ENCODE data around the gene RASD2.
A peak's percentile ranks its signal among the peaks of the same experiment; 100 is the strongest.
"Not testable (repeated sequence)": the region's sequence is repeated elsewhere in the genome, so short reads cannot be mapped to it uniquely, and the experiment has no call there.

Gene RASD2, protein sequence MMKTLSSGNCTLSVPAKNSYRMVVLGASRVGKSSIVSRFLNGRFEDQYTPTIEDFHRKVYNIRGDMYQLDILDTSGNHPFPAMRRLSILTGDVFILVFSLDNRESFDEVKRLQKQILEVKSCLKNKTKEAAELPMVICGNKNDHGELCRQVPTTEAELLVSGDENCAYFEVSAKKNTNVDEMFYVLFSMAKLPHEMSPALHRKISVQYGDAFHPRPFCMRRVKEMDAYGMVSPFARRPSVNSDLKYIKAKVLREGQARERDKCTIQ

DNA sequence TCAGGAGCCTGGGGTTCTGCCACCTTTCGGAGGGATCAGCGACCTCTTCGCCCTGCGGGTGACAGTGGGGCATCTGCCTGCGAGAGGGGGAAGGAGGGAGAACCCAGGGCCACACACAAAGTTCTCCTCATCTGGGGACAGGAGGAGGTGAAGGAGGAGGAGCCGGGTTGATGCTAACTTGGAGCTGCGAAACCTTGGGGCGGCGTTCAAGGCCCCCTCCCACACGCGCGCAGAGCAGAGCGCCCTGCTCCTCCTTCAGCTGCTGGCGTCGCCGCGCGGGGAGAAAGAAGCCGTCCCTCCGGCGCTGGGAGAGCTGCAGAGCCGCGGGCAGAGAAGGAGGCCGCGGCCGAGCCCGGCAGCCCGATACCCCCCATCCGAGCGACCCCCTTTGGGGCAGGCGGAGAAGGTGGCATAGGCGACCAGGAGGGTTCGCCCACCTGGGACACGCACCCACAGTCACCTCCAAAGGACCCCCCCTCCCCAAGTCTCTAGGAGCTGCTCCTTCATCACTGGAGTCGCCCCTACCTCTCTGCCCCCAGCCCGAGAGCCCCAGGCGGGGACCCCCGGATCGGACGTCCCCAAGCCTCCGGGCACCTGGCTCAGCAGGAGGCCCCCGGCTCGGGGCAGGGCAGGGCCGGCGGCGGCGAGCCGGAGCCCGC lies at the start of gene RASD2:
TSS of gene RASD2 (plus strand) at position 237 of the 659 bp plus-strand sequence. CDS start 5,979 bp downstream, outside the sequence.
- peak; percentile 33 to 52 for DNase-seq

DNA sequence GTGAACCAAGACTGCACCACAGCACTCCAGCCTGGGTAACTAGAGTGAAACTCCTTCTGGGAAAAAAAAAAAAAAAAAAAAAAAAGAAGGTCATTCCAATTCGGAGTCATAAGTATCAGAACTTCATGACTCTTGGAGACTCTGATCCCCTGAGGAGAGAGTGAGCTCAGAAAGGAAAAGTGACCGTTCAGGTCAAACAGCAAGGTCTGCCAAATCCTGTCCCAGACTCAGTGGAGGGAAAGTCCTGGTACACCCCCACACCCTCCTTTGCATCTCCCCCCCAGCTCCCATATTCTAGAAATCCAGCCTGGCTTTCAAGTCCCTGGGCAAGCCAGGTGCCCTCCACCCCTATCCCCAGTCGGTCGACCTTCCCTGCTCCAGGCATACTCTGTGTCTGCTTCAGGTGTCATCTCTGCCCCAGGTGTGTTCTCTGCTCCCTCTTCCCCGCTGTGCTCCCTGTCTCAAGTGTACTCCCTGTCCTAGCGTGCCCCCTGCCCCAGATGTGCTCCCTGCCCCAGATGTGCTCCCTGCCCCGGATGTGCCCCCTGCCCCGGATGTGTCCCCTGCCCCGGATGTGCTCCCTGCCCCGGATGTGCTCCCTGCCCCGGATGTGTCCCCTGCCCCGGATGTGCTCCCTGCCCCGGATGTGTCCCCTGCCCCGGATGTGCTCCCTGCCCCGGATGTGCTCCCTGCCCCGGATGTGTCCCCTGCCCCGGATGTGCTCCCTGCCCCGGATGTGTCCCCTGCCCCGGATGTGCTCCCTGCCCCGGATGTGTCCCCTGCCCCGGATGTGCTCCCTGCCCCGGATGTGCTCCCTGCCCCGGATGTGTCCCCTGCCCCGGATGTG lies 49.3 kb upstream of the RASD2 start:
- not testable (repeated sequence) for DNase-seq

DNA sequence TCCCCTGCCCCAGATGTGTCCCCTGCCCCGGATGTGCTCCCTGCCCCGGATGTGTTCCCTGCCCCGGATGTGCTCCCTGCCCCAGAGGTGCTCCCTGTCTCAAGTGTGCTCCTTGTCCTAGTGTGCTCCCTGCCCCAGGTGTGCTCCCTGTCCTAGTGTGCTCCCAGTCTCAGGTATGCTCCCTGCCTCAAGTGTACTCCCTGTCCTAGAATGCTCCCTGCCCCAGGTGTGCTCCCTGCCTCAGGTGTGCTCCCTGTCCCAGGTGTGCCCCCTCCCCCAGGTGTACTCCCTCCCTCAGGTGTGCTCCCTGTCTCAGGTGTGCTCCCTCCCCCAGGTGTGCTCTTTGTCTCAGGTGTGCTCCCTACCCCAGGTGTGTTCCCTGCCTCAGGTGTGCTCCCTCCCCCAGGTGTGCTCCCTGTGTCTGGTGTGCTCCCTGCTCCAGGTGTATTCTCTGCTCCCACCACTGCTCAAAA lies 48.7 kb upstream of the RASD2 start:
- DNase-seq: no peak

DNA sequence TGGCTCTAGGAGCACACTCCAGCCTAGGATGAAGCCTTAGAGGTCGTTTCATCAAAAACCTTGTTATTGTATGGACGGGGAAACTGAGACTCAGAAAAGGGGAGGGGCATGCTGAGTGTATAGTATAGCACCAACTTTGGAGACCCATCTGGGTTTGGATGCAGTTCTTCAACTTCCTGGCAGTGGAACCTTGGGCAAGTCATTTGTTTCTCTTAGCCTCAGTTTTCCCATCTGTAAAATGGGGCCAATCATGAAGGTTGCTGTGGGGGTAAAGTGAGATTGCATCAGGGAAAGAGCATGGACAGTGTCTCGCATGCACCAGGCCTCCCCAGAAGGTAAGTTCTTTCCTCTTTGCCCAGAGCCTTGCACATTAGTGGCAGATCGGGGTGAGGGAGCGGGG lies 47.6 kb upstream of the RASD2 start:
- no peak for DNase-seq

DNA sequence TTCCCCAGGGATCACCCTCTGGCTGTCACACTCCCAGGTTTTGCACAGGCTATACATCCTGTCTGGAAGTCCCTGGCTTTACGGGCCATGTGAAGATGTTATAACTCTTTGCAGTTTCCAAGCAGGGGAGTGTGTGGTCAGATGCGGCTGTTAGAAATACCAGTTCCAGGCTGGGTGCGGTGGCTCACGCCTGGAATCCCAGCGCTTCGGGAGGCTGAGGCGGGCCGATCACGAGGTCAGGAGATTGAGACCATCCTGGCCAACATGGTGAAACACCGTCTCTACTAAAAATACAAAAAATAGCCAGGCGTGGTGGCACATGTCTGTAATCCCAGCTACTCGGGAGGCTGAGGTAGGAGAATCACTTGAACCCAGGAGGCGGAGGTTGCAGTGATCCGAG lies 44.9 kb upstream of the RASD2 start:
- DNase-seq: not testable (repeated sequence)

DNA sequence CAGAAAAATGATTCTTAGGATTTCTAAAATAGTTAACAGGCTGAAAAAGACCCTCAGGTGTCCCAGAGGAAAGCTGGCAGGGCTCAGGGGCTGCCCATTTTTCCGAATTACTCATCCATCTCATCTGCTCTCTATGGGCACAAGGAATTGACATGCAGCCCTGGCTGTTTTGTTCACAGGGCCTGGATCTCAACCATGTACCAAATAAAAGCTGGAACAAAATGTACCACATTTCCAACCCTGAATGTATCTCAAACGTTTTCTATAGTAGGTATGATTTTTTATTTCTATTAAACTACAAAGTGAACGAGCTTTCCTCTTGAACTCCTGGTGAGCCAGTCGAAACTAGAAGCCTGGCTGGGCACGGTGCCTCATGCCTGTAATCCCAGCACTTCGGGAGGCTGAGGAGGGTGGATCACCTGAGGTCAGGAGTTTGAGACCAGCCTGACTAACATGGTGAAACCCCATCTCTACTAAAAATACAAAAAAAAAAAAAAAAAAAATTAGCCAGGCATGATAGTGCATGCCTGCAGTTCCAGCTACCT lies 43.8 kb upstream of the RASD2 start:
- DNase-seq: no peak

DNA sequence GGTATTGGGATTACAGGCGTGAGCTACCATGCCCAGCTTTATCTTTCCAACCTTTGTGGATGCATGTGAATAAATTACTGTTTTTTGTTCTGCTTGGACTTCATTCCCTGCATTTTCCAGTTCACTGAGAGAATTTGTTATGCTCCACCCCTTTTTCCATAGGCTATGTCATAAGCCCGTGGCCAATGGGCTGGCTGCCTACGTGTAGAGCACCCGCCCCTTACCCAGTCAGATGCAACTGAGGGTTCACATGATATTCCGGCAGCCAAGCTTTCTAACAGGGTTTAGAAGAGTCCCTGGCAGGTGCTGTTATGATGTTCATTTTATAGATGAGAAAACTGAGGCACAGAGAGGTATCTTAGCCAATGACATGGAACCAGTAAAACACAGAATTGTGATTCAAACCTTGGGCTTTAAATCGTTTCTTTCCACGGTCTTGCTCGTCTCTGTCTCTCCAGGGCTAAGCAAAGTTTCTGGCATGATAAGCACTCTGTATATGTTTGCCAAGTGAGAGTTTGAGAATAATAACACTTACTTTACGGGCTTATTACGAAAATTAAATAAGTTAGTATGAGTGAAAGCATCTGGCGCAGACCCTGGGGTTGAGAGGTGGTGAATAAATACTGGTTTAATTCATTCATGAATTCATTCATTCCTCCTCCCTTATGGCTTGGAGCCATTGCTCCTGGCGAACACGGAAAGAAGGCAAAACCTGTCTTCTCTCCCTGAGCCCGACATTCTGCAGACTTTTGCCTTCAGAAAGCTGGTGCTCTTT lies 42.4 kb upstream of the RASD2 start:
- no peak for DNase-seq

DNA sequence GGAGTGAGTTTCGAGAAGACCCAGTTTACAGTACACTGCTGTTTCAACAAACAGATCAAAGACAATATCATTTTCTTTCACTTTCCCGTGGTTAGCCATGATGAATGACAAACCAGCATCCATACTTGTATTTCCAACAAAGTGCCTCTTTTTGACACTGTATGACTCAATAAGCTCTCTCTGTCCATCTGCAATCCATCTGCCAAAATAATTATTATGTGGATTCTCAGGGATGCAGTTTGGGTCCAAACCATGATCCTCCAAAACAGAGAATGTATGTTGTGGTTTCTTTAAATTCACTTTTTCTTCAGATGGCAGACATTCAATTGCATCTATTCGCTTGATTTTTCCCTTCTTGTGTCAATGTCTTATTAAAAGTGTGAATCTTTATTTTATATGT lies 37.8 kb upstream of the RASD2 start:
- no peak for DNase-seq

DNA sequence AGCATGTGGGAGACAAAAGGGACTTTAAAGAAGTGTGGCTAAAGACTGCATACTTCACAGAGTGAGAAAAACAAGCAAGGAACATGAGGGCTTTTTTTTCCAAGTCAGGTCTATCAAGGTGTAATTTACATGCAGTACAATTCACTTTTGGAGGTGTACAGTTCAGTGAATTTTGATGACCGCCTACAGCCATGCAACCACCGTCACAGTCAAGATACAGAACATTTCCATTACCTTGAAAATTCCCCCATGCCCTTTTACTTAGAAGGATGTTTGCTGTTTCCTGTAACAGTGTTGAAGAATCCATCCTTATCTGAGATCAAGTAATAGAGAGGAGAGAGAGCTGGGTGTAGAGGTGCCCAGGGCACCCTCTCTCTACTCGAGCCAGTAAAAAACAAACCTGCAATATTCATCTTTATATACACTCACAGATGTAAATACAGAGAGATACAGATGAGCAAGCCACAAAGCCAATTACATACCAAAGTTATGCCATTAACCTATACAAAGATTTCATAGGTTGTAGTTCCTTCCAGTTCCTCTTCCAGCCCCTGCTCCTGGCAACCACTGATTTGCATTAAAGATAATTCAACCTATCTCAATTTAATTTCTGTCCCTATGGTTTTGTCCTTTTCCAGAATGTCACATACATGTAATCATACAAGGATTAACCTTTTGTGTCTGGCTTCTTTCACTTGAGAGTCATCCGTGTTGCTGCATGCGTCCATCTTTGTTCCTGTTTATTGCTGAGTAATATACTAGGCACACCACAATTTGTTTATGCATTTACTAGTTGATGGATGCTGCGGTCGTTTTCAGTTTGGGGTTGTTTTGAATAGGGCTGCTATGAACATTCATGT lies 35.0 kb upstream of the RASD2 start:
- no peak for DNase-seq

DNA sequence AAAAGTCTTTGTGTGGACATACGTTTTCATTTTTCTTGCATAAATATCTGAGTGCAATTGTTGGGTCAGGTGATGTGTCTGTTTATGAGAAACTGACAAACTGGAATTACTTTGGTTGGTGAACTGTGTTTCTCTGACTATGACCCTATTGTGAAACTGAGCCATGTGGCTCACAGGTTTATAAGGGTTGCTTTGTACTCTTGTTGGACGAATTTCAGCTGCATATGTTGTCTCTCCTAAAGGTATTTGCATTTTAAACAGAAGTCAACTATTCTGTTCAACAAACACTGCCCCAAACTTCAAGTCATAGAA lies 34.4 kb upstream of the RASD2 start:
- no peak for DNase-seq

DNA sequence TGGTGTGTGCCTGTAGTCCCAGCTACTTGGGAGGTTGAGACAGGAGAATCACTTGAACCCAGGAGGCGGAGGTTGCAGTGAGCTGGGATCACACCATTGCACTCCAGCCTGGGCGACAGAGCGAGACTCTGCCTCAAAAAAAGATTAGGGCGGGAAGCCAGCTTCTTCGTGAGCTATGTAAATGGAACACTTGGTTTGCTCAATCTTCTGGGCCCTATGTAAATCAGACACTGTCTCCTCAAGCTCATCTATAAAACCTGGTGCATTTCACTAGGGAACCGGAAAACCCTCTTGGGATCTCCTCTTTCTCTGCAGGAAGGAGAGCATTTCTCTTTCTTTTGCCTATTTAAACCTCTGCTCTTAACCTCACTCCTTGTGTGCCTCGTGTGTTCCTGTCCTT lies 32.8 kb upstream of the RASD2 start:
- not testable (repeated sequence) for DNase-seq

DNA sequence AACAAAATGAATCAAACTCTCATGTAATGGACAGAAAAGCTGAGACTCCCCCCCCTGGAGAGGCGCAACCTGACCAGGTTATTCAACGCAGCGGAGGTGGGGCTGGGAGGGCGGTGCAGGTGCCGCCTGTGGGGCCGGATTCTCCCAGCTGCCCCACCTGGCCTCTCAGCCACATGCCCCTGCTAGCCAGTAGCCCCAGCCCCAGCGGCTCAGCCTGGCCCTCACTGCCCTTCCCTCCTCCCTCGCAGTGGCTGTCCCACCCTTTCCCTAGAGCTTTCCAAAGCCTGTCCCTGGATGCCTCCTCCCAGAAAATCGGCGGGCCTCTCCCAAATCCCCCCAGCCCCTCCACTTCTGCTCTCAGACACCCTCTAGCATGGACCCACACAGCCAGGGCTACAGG lies 31.2 kb upstream of the RASD2 start:
- no peak for DNase-seq

DNA sequence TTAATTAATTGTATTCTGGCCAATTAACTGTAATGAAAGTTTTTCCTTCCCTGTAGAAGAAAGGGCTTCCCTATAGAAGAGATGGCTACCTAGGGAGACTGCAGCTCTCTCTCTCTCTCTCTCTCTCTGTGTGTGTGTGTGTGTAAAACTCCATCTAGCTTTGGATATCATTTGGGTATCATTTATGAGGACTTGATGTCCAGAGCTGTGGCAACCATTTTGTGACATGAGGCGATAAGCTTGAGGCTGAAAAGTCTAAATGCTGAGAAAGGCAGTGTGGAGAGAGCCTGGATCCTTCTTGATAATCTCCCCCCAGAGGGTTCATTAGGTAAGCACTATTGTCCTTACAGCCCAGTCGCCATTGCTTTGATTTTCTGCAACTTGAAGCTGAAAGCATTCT lies 30.7 kb upstream of the RASD2 start:
- no peak for DNase-seq

DNA sequence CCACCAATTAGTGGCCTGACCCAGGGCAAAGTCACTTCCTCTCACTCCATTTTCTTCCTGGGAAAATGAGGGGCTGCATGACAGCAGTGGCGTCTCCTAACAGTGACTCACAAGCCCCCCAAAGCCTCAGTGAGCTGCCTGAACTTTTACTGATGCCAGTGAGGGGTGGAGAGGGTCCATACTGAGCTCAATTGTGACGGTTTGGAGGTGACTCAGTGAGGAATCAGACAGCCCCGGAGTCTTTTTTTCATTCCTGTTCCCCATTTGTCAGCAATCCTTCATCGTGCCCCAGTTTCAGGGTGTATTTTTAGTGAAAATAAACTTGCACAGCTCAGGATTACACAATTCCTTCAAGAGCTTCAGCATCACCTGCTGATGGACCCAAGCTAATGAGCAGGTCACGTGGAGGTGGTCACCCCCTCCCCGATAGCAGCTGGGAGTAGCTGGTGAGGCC lies 30.1 kb upstream of the RASD2 start:
- DNase-seq: no peak

DNA sequence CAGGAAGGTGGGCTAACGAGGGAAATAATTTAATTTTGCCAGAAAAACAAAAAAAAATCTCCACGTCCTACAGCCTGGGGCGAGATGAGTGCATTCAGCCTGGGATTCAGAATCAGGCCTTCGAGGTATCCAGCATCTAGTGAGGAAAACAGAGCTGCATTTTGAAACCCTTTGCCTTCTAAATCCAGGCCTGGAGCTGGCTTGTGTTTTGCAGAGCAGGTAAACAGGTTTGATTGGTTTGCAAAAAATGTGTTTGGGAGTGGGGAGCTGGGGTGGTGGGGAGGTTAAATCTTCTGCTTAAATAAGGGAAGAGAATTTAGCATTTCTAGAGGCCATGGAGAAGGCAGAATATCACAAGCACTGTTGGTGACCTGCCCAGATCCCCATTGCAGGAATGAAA lies 29.7 kb upstream of the RASD2 start:
- DNase-seq: no peak

DNA sequence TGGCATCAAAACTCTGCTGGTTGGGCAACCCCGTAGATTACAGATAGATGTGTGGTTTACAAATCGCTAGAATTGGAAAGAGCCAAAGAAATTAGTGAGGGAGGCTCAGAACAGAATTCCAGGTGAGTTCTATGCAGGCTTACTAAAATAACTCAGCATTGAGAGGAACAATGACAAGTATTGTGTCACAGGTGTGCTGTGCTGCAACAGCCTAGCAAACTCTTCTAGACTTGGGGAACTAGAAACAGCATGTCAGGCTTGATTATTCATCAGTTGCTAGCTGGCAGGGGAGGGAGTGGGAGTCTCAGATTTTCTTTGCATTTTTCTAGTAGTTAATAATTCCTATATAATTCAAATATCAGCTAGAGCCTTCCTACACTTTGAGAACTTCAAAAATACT lies 26.3 kb upstream of the RASD2 start:
- no peak for DNase-seq

DNA sequence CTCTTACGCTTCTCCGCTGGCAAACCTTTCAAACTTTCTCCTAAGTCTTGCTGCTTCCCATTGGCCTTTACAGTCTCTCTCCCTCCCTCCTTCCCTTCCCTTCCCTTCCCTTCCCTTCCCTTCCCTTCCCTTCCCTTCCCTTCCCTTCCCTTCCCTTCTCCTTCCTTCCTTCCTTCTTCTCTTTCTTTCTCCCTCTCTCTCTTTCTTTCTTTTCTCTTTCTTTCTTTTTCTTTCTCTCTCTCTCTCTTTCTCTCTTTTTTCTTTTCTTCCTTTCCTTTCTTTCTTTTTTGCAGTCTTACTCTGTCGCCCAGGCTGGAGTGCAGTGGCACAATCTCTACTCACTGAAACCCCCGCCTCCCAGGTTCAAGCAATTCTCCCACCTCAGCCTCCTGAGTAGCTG lies 24.7 kb upstream of the RASD2 start:
- not testable (repeated sequence) for DNase-seq

DNA sequence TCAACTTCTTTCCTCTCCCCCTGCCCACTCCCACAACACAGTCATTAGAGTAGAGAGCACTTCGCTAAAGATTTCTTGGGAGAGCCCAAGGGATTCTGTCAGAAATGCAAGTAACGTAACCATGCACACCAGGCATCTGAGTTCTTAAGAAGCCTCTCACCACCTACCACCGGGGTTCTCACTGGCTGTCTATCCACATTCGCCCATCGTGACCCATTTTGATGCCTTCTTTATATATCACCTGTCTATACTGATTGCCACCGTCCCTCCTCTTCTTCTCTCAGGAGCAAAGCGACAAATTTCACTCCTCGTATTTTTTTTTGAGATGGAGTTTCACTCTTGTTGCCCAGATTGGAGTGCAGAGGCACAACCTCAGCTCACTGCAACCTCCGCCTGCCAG lies 23.9 kb upstream of the RASD2 start:
- DNase-seq: no peak

DNA sequence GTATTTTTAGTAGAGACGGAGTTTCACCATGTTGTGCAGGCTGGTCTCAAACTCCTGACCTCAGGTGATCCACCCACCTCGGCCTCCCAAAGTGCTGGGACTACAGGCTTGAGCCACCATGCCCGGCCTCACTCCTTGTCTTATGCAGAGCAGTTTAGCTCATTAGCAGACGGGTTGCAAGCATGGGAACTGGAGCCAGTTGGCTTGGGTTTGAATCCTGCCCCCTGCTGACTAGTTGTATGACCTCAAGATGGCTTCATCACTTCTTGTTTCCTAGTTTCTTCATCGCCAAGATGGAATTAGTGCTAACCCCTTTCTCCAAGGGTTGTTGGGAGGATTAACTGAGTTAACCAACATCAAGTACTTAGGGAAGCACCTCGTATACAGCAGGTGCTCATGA lies 23.4 kb upstream of the RASD2 start:
- no peak for DNase-seq

DNA sequence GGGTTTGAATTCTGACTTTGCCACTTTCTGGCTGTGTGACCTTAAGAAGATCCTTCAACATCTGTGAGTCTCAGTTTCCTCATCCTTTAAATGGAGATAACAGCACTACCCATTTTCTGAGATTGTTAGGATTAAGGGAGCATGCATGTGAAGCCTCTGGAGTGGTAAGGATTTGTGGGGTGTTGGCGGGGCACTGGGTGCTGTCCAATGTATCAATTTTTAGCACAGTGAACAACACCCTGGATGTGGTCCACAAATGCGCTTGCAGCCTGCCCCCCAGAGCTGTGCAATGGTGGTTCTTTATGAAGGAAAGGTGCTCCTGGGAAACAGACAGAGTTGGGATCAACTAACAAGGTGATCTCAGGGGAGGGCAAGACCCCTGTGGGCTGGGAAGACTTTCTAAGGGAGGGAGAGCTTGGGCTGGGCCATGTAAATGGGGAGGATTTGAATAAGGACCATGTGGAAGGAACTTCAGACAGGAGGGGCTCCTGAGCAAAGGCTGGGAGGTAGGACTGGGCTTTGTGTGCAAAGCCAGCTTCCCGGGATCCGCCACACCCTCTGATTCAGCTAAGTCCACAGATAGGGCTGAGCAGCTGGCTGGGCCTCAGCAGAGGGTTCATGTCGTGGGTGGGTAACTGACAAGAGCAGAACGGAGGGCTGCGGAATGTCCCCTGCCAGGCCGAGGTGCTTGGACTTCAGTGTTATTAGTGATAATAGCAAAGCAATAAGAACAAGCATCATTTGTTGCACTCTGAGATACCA lies 22.7 kb upstream of the RASD2 start:
- no peak for DNase-seq

DNA sequence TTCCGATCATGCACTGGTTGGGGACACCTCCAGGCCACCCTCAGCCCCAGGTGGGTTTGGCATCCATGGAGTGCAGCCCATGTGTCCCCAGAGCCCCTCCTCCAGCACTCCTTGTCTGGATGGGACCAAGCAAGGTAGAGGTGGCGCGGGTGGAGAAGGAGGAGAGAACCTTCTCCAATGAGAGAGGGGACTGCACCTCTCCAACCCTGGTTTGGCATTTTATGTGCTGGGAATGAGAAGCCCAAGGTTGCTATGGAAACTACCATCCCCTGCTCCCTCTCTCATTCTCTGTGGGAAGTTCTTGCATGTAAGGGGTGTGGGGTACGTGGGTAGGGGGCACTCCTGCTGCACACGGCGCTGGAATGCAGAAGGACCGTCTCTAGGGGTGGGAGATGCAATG lies 21.8 kb upstream of the RASD2 start:
- no peak for DNase-seq

All from CD4-positive, alpha-beta T cell treated with Interleukin-4 for 1 hour (primary cell).